Measurements from ENCODE around the gene MRPL2.
"Not testable (repeated sequence)": the region's sequence is repeated elsewhere in the genome, so short reads cannot be mapped to it uniquely, and the experiment has no call there.

Gene MRPL2

GRCh38 chr6:43082806-43083655 is 23.8 kb upstream of the MRPL2 start:
- DNase-seq (ENCODE audit: low read depth), result no peak

GRCh38 chr6:43081922-43082321 is 22.7 kb upstream of the MRPL2 start:
- not testable (repeated sequence) for DNase-seq (ENCODE audit: low read depth)

- DNase-seq (ENCODE audit: low read depth), result no peak
Observed at GRCh38 chr6:43081043-43081442, 21.8 kb upstream of the MRPL2 start.

- no peak for DNase-seq (ENCODE audit: low read depth)
Observed at GRCh38 chr6:43078691-43079090, 19.5 kb upstream of the MRPL2 start.

- no peak for DNase-seq (ENCODE audit: low read depth)
Observed at GRCh38 chr6:43077981-43078511, 18.8 kb upstream of the MRPL2 start.

- no peak for DNase-seq (ENCODE audit: low read depth)
Observed at GRCh38 chr6:43077333-43077809, 18.1 kb upstream of the MRPL2 start.

- no peak for DNase-seq (ENCODE audit: low read depth)
Observed at GRCh38 chr6:43076464-43077332, 17.5 kb upstream of the MRPL2 start.

GRCh38 chr6:43075670-43076463 is 16.6 kb upstream of the MRPL2 start, which contains the start of gene PTK7:
Gene PTK7 (plus strand): TSS chr6:43076314. CDS start chr6:43076489, 175 bp downstream.
- DNase-seq (ENCODE audit: low read depth), result no peak

GRCh38 chr6:43074847-43075669 is 15.8 kb upstream of the MRPL2 start:
- no peak for DNase-seq (ENCODE audit: low read depth)

- DNase-seq (ENCODE audit: low read depth), result no peak
Observed at GRCh38 chr6:43070028-43070632, 10.9 kb upstream of the MRPL2 start.

- no peak for DNase-seq (ENCODE audit: low read depth)
Observed at GRCh38 chr6:43062818-43063217, 3.6 kb upstream of the MRPL2 start.

- DNase-seq (ENCODE audit: low read depth), result no peak
Observed at GRCh38 chr6:43061861-43062260, 2.6 kb upstream of the MRPL2 start.

GRCh38 chr6:43060755-43061633 is 1.8 kb upstream of the MRPL2 start:
- no peak for DNase-seq (ENCODE audit: low read depth)

- DNase-seq (ENCODE audit: low read depth), result no peak
Observed at GRCh38 chr6:43060034-43060754, 960 bp upstream of the MRPL2 start.

- DNase-seq (ENCODE audit: low read depth), result no peak
Observed at GRCh38 chr6:43058531-43058930, 703 bp downstream of the MRPL2 start.

GRCh38 chr6:43055966-43056365 is 3.3 kb downstream of the MRPL2 start:
- DNase-seq (ENCODE audit: low read depth), result no peak

GRCh38 chr6:43054206-43054943 is 4.9 kb downstream of the MRPL2 start:
- no peak for DNase-seq (ENCODE audit: low read depth)
